GM21619 (cell line): ENCODE results near the gene FIG4.
"Not testable (repeated sequence)": the region's sequence is repeated elsewhere in the genome, so short reads cannot be mapped to it uniquely, and the experiment has no call there.

ENCODE experiments used
- ATAC-seq: cut with Tn5 transposase; IDR thresholded peaks from one replicate; pipeline ENCODE4 v1.9.1; 2021; ENCODE audit not compliant: unreplicated experiment

The FIG4 gene

DNA sequence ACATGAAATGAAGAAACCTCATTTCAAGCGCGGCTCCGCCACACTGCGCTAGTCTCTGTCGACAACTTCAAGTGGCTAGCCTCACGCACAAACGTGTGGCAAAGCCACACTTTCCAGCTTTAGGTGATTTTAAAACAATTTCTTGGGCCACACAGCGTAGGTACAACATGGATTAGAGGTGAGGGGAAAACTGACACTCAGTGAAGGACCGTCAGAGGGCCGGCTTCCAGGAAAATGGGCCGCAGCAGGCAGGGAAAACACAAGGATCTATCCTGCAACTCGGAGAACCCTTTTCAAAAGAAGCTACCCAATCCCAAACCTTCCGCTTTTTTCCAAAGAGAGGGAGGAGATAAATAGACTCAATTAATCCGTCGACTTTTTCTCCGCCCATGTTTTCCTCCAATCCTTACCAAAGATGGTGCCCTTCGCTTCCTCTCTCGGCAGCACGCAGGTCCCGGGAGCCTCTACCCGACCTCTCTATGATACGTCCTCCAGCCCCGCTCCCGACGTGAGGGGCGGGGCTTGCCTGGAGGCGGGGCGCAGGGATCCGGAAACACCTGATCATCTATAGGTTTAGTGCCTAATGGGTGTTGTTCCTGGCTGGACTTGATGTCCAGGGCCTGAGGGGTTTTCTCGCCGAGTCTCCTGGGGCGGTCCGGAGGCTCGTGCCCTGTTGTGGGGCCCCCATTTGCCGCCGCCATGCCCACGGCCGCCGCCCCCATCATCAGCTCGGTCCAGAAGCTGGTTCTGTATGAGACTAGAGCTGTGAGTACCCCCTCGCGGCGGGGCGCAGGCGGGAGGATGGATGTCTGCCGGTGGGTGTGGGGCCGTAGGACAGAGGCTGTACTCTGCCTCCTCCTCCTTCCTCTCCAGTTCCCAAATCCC lies at the start of gene FIG4, which contains the start of gene AK9:
TSS of gene FIG4 (plus strand) at position 560 of the 885 bp plus-strand sequence. CDS start at position 700, 140 bp downstream.
TSS of gene AK9 (minus strand) at position 466 of the 885 bp plus-strand sequence. CDS start 15,457 bp downstream, outside the sequence.
- ATAC-seq, result peak; percentile 93

DNA sequence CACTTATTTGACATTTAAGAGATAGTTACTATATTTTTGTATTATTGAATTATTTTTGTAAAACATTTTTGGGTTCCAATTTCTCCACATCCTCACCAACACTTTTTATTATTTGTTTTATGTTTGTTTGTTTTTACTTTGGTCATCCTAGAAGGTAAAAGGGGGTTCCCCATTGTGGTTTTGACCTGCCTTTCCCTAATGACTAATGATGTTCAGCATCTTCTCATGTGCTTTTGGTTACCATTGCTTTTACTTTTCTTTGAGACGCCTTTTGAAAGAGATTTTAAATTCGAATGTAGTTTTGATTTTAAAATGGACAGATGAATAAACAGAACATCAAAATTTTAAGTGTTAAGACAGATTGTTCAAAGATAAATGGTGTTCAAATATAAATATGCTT lies 47.0 kb upstream of the FIG4 start:
- ATAC-seq, result no peak

DNA sequence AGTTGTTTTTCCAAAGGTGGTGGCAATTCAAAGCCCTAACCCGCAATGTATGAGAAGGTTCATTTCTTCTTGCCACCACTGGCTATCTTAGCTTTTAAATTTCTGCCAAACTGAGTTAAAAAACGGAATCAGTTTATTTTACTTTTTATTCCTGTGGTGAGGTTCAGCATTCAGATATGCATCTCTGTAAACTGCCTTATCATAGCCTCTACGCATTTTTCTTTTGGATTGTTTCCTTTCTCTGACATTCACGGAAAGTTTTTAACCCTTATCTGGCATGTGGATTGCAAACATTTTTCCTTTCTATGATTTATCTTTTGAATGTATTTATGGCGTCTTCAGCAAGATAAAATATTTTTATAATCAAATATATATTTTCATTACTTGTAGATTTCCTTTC lies 37.8 kb upstream of the FIG4 start:
- ATAC-seq, result no peak

DNA sequence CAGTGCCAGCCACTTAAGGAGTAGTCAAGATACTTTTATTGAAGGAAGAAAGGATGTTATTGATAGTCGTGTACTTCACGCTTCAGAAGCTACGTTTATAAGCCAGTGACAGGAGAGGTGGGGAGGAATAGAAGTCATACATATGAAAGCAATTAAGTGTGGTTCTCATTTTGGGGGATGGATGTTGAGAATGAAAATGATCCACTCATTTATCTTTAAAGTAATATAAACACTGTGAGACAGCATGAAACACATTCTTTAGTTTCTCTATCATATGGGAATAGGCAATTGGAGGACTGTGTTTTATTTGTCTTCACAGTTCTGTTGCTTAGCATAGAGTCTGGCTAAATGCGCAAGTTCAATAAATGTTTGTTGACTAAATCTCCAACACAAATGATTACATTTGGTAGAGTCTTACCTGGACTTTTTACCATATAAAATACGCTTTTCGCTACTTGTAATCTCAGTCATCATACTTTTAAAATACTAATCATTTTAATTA lies 35.3 kb upstream of the FIG4 start:
- no peak for ATAC-seq

DNA sequence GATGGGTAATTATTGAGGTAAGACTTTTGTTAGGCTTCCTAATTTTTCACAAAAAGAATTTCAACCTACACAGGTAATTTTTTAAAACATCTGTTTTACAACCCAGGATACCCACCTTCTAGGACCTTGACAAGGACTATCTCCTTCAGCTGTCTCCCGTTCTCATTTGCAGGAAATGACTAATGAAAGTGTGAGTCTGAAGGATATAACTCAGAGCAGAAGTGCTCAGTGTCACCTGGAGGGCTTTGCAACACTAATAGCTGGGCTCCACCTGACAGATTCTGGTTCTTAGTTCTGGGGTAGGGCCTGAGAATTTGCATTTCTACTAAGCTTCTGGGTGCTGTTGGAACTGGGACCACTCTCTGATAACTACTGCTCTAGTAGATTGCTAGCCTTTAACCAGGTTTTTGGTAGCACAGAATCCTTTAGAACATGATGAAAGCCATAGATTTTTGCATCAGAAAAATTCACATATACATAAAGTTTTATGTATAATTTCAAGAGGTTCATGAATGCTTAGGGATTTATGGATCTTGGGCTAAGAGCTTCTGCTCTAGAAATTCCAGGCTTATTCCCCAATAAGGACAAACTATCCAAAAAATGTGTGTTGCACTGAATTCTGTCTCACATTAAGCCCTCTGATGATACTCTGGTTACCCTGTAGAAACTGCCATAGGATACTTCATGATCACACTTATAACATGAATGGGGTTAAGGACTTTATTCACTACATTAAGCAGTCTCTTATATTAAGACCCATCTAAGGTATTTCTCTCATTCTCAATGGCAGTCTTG lies 30.4 kb upstream of the FIG4 start:
- ATAC-seq, result peak; percentile 65

DNA sequence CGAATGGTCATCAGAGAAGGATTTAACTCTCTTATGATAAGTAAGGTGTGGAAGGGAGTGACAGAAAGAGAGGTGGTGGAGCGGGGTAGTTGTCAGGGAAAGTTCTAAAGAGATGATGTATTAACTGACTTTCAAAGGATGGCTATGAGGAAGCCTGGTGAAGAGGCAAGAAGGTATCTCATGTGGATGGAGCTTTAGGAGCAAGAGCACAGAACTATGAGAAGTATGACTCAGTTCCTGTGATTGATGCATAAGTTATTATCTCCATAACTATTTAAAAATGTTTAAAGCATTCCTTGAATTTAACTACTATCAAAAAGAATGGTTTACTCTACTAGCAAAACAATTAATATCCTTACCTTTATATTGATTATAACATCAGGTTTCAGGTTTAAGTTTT lies 28.9 kb upstream of the FIG4 start:
- ATAC-seq, result no peak

DNA sequence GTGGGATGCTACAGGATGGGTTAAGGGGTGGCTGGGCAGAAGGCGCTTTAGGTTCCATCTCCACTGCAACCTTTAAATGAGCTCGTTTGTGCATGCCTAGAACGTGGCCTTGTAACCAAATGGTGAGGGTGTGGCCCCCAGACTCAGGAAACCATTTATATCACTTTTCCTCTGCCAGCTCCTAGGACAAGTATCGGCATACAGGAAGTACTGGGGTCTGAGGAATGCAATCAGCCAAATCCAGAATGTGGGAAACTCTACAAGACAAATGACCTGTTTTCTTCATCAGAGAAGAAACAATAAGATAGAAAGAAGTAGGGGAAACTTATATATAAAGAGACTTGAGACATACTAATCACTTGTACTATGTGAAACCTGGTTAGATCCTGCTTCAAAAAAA lies 21.3 kb upstream of the FIG4 start:
- no peak for ATAC-seq

DNA sequence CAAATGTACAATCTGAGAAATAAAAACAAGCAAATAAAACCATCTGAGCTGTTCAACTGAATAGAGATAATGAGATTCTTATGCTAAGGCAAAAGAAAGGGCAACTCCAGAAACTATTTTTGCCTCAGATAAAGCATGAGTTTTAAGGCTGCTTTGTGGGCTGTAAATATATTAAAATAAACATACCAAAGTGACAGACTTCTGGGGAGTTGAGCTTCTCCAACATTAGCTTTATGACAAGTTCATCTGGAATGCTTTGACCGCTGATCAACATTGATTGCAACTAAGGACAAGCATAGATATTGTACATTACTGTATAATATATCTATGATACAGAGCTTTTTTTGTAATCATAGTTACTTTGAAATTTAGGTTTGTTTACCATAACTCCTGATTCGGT lies 19.4 kb upstream of the FIG4 start:
- no peak for ATAC-seq

DNA sequence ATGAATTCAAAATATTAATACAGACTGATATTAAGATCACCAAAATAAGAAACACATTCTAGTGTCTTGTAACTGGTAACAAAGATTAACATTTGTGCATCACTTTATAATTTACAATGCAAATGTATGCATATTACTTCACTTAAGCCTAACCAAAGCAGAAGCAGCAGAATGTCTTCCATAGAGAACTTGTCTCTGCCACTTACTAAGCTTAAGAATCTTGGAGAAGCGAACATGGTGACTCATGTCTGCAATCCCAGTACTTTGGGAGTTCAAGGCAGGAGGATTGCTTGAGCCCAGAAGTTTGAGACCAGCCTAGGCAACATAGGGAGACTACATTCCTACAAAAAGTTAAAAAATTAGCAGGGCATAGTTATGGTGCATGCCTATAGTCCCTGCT lies 18.9 kb upstream of the FIG4 start:
- ATAC-seq, result no peak

DNA sequence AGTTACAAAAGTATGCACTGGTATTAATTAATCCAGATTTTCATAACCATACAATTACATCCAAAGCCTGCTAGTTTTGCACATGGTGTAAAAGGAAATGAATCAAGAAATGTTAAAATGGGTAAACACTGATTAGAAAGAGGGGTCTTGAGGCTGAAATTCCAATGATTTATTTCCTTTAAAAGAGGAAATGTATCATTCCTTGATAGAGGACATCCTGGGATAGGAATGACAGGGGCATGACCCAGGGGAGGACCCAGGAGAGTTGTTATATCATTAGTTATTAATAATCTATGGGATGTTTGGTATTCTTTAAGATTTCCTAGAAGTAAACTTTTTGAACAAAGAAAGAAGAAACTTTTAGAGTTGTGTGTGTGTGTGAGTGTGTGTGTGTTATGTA lies 18.3 kb upstream of the FIG4 start:
- no peak for ATAC-seq

DNA sequence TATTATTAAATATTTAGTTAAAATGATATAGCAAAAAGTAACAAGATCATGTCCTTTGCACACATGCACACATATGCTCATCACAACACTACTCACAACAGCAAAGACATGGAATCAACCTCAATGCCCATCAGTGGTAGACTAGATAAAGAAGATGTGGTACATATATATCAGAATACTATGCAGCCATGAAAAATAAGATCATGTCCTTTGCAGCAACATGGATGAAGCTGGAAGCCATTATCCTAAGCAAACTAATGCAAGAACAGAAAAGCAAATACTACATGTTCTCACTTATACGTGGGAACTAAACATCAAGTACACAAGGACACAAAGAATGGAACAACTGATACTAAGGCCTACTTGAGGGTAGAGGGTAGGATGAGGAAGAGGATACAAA lies 14.4 kb upstream of the FIG4 start:
- no peak for ATAC-seq

DNA sequence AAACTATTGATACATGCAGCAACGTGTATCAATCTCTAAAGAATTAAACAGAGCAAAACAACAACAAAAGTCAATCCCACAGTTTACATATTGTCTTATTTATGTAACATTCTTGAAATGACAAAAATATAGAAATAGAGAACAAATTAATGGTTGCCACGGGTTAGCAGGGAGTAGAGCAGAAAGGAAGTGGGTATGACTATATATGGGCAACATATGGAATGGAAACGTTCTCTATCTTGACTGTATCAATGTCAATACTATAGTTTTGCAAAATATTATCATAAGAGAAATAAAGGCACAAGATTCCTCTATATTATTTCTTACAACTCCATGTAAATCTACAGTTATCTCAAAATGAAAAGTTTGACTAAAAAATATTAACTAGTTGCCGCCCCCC lies 12.9 kb upstream of the FIG4 start:
- ATAC-seq, result no peak

DNA sequence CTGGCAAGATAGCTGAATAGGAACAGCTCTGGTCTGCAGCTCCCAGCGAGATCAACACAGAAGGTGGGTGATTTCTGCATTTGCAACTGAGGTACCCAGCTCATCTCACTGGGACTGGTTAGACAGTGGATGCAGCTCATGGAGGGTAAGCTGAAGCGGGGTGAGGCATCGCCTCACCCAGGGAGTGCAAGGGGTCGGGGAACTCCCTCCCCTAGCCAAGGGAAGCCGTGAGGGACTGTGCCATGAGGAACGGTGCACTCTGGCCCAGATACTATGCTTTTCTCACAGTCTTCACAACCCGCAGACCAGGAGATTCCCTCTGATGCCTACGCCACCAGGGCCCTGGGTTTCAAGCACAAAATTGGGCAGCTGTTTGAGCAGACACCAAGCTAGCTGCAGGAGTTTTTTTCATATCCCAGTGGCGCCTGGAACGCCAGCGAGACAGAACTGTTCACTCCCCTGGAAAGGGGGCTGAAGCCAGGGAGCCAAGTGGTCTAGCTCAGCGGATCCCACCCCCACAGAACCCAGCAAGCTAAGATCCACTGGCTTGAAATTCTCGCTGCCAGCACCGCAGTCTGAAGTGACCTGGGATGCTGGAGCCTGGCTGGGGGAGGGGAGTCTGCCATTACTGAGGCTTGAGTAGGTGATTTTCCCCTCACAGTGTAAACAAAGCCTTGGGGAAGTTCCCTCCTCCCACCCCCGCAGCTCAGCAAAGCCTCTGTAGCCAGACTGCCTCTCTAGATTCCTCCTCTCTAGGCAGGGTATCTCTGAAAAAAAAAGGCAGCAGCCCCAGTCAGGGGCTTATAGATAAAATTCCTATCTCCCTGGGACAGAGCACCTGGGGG lies 12.2 kb upstream of the FIG4 start:
- not testable (repeated sequence) for ATAC-seq

DNA sequence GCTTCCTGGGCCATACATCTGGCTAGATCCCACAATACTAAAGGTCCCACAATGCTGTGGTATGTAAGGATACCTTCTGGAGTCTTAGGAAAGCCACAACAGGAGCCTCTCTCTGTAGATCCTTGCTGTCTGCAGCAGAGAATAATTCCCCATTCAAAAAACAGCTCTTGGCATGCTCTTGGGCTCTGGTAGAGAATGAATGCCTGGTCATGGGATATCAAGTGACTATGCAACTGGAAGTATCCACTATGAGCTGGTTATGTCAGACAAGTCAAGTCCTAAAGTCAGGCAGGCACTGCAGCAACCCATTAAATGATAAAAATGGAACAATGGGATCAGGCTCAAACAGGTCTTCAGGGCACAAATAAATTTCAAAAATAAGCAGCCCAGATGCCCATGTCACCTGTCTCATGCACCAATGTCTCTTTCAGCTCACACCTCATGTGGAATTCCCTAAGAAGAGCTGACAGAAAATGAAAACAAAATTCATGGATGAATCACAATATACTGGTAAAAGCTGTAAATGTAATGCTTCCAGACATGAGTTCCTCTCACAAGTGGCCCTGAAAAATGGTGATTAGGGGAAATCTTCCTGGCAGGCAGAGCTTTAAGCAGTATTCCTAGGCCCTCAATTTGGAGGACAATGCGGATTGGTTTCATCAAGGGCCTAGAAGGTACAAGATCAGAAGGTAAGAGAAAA lies 4.4 kb upstream of the FIG4 start:
- no peak for ATAC-seq

DNA sequence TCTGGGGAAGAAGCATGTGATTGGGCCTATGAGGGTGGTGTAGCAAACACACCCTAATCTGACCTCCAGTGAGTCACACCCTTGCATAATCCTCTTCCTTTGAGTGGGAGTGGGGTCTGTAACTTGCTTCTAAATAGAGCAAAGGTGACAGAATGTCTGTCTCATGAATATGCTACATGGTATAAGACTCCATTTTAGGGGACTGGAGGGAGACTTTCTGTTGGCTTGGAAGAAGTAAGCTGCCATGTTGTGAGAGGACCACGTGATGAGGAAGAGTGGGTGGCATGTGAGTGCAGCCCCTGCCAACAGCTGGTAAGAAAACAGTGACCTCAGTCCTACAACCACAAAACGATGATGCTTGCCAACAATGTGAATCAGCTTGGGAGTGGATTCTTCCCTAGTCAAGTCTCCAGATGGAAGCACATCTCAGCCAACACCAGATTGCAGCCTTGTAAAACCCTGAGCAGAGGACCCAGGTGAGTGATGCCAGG lies 3.8 kb upstream of the FIG4 start:
- ATAC-seq, result no peak

DNA sequence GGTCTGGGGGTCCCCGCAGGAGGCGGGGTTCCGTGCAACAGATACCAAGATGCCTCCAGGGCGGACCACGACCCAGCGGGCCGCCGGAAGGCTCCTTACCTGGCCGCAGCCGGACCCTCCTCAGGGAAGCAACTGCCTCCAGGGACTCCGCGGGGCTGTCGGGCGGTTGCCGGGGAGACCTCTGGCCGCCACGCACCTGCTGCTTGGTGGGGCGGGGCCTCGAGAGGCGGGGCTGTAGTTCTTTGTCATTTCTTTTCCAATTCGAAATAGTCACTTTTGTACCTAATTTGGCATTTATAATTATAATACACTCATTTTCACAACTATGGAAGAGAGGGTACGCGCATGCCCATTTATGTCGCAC lies 741 bp upstream of the FIG4 start:
- ATAC-seq, result peak; percentile 40

DNA sequence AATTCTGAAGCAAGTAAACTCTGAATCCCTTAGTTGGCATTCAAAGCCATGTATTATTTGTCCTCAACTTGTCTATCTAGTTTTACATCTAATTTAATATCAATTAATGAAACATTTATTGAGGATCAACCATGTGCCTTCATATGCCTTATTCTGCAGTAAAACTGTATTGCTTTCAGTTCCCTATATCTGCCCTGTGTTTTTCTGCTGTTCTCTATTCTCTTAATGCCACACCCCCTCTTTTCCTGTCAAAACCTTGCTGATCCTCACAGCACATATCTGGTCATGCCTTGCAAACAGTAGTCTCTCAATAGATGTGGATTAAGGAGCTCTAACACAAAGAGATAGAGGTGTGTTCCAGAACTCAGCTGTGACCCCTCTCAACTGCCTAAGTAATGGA lies 2.0 kb downstream of the FIG4 start:
- peak; percentile 25 for ATAC-seq

DNA sequence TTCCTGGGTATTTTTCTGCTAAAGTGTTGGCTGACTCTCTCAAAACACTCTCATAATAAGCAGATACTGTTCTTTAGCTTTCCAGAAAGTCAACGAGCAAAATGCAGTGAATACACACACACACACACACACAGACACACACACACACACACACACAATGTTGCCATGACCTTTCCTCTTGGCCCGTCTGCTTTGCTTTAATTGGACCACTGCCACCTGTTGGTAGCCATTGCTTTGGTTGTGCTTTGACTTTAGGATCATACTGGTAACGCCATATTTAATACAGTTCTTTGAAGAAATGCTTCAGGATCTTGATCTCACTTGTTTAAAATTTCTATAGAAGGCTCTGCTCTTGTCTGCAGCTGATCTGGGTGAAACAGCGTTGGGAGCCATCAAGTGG lies 4.4 kb downstream of the FIG4 start:
- no peak for ATAC-seq

DNA sequence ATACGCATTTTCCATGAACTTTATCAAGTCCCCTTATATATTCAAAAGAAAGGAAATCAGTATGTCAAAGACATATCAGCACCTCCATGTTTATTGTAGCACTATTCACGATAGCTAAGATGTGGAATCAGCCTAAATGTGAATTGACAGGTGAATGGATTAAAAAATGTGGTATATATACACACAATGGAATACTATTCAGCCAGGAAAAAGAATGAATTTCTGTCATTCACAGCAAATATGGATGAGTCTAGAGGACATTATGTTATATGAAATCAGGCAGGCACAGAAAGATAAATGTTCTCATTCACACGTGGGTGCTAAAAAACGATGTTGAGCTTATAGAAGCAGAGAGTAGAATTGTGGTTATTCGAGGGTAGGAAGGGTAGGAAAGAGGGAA lies 5.3 kb downstream of the FIG4 start:
- no peak for ATAC-seq

DNA sequence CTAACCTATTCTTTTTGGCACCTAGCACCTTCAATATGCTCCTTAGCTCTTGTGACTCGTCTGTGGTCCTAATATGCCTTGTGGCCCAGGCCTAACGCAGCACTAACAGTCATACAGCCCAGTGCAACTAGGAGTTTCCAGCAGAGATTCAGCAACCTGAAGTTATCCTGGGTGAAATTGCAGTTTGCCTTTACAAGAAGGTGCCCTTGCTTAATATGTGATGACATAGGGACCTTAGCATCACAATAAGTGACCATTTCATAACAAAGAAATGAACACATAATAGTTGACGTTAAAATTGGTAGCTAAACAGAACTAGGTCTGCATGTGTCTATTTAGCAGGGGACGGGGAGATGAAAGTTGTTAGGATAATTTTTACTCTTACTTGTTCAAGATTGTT lies 10.1 kb downstream of the FIG4 start:
- no peak for ATAC-seq
